T-helper 2 cell treated with Interferon-gamma antibody and Interleukin-4, amounts not matched to agents 5 μg/mL and 100 μg/mL, for 36 hours (primary cell): ENCODE data around the gene RGS8.
"Not testable (repeated sequence)": the region's sequence is repeated elsewhere in the genome, so short reads cannot be mapped to it uniquely, and the experiment has no call there.

ENCODE experiments used
- DNase-seq: peaks from one replicate; pipeline ENCODE4 v3.0.0; 2021; ENCODE audit warnings: low spot score
- H3K27ac Mint-ChIP-seq: one replicate; pipeline ENCODE4 v1.8.0; 2021; ENCODE audit warnings: mild to moderate bottlenecking, mixed read lengths
- H3K27me3 Mint-ChIP-seq: one replicate; pipeline ENCODE4 v1.8.0; 2021; ENCODE audit warnings: low read depth, mixed read lengths
- H3K36me3 Mint-ChIP-seq: one replicate; pipeline ENCODE4 v1.8.0; 2021; ENCODE audit warnings: low read depth, mixed read lengths
- H3K4me1 Mint-ChIP-seq: one replicate; pipeline ENCODE4 v1.8.0; 2021; ENCODE audit warnings: low read depth, mixed read lengths
- H3K4me3 Mint-ChIP-seq: one replicate; pipeline ENCODE4 v1.8.0; 2022; ENCODE audit warnings: mild to moderate bottlenecking, moderate library complexity, mixed read lengths
- H3K9me3 Mint-ChIP-seq: one replicate; pipeline ENCODE4 v1.8.0; 2021; ENCODE audit warnings: mixed read lengths

The RGS8 gene

DNA sequence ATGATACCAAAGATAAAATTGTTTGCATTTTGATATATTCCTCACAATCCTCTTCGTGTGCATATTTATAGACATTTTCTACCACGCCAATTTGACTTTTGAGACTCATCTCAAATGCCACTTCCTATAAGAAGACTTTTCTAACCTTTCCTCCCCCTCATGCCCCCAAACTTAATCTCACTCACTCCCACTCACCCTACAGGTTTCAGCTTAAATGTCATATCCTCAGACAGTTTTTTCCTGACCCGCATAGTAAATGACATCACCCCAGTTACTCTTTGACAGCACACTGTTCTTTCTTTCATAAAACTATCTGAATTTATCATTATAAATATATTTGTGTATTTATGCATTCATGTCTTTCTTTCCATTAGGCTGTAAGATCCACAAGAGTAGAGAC is 29.6 kb upstream of the RGS8 start:
- peak; percentile 57 for DNase-seq
- Mint-ChIP-seq H3K9me3 (no peaks in the 10 kb centered on the region), H3K36me3 (no peaks in the 10 kb centered on the region), H3K27me3 (no peaks in the 10 kb centered on the region), H3K4me3 (no peak overlapping the region), H3K27ac (no peak overlapping the region), H3K4me1 (peaks cover 29% of the 10 kb centered on the region)

DNA sequence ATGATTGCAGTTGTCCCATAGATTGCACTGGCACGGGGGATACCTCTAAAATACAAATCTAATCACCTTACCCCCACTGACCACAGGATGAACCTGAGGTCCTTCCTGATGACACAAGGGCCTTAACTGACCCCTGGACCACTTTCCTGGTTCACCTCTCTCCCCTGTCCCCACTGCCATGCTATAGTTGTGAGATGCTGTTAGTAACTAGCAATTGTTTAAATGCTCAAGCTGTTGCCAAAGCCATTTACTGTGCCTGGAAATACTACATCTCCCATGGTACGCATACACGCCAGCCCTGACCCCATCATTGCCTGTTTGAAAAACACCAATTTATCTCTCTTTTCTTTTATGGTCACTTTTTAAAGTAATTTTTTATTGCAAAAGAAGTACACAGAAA is 29.1 kb upstream of the RGS8 start:
- H3K9me3 Mint-ChIP-seq, result no peaks in the 10 kb centered on the region
- no peaks in the 10 kb centered on the region for H3K36me3 Mint-ChIP-seq
- H3K4me3 Mint-ChIP-seq, result no peak overlapping the region
- DNase-seq, result no peak
- H3K27ac Mint-ChIP-seq, result no peak overlapping the region
- H3K27me3 Mint-ChIP-seq, result no peaks in the 10 kb centered on the region
- H3K4me1 Mint-ChIP-seq, result peaks cover 30% of the 10 kb centered on the region

DNA sequence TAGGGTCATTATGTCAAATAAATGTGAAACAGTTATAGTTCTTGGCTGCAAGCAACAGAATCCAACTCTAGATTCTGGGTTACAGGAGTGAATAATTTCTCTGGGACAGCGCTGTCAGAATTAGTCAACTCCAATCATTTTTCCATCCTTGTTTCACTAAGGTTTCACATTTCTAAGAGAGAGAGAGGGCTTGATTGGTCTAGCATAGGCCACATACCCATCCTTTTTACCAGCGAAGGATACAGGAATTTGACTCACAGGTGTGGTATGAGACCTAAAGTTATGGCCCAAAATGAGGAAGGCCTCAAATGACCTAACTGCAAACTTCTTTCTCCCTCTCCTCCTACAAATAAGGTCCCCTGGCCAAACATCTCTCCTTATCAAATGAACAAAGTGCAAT is 25.5 kb upstream of the RGS8 start:
- H3K9me3 Mint-ChIP-seq, result no peaks in the 10 kb centered on the region
- DNase-seq, result no peak
- H3K27me3 Mint-ChIP-seq, result no peaks in the 10 kb centered on the region
- H3K4me3 Mint-ChIP-seq, result no peak overlapping the region
- H3K27ac Mint-ChIP-seq, result no peak overlapping the region
- peaks cover 16% of the 10 kb centered on the region for H3K4me1 Mint-ChIP-seq
- H3K36me3 Mint-ChIP-seq, result no peaks in the 10 kb centered on the region

DNA sequence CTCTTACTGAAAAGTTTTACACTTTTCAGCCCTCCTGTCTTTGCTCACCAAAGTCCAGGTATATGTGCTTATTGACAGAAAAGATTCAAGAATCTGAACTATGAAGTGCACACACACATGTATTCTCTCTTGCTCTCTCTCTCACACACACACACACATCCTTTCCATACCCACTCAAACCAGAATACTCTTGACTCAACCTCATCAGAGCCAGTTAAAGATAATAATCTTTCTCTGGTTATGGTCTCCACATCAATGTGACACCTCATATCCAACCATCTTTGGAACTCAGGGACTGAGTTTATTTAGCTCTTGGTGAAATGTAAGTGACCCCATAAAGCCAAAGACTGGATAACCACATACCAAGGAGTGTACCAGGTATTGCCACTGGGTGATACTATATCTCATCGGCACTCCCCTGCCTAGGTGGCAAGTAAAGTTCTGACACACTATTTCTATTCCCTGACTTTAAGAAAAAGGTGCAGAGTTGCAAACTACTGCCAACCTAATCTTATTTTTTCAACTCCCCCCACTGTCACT is 24.9 kb upstream of the RGS8 start:
- H3K4me3 Mint-ChIP-seq, result no peak overlapping the region
- peaks cover 16% of the 10 kb centered on the region for H3K4me1 Mint-ChIP-seq
- no peak overlapping the region for H3K27ac Mint-ChIP-seq
- H3K36me3 Mint-ChIP-seq, result no peaks in the 10 kb centered on the region
- peak; percentile 44 for DNase-seq
- H3K27me3 Mint-ChIP-seq, result no peaks in the 10 kb centered on the region
- H3K9me3 Mint-ChIP-seq, result no peaks in the 10 kb centered on the region

DNA sequence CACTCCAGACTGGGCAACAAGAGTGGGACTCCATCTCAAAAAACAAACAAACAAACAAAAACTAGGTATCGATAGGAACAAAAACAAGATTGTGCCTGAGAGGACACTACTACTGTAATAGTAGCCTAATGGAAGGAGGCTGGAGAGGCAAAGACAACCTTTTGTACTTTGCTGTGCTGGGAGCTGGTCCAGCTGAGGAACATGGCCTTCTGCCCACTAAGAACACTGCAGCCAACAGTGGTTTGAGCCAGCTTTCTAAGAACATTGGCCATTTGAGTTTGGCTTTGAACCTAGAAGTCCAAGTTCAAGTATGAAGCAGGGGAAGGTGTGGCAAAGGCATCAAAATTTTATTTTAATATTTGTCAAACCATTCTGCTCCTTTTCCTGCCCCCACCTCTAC is 22.7 kb upstream of the RGS8 start:
- H3K4me1 Mint-ChIP-seq, result peaks cover 9% of the 10 kb centered on the region
- no peak for DNase-seq
- no peak overlapping the region for H3K27ac Mint-ChIP-seq
- H3K27me3 Mint-ChIP-seq, result peaks cover 2% of the 10 kb centered on the region
- no peaks in the 10 kb centered on the region for H3K9me3 Mint-ChIP-seq
- no peak overlapping the region for H3K4me3 Mint-ChIP-seq
- H3K36me3 Mint-ChIP-seq, result no peaks in the 10 kb centered on the region

DNA sequence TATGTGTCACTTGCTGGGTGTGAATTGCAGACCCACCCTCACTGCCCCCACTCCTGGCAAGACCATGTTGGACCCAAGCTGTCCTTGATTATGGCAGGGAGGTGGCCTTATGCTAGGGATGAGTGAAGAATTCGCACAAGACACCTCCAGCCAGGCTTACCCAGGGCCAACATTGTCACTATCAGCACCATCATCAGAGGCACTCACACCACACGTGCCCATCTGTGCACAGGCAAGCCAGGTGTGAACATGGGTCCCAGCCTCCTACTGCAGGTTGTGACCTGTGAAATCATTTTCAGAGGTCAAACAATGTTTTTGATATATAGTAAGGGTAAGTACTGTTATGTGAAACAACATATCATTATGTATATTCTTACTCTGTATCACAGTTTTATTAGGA is 20.3 kb upstream of the RGS8 start:
- Mint-ChIP-seq H3K4me3 (no peak overlapping the region), H3K9me3 (no peaks in the 10 kb centered on the region), H3K27me3 (peaks cover 16% of the 10 kb centered on the region), H3K27ac (no peak overlapping the region), H3K36me3 (no peaks in the 10 kb centered on the region), H3K4me1 (peaks cover 7% of the 10 kb centered on the region)
- DNase-seq, result no peak

DNA sequence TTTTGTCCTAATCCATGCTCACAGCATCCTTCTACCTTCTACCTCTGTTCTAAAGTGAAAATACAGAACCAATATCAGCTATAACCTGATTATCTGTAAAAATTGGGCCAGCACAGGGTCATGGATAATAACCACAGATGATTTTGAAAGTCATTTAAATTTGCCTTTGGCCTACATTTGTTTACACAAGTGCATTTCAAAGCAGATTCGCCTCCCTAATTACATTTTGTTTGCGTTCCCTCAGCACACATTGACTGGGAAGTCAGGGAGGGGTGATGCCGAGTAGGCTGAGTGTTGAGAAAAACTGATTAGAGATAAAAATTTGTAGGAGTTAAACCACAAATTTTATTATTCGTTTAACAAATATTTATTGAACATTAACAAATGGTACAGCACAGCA is 19.2 kb upstream of the RGS8 start:
- peaks cover 21% of the 10 kb centered on the region for H3K27me3 Mint-ChIP-seq
- H3K9me3 Mint-ChIP-seq, result no peaks in the 10 kb centered on the region
- H3K4me3 Mint-ChIP-seq, result no peak overlapping the region
- H3K36me3 Mint-ChIP-seq, result no peaks in the 10 kb centered on the region
- DNase-seq, result no peak
- H3K27ac Mint-ChIP-seq, result no peak overlapping the region
- H3K4me1 Mint-ChIP-seq, result no peaks in the 10 kb centered on the region

DNA sequence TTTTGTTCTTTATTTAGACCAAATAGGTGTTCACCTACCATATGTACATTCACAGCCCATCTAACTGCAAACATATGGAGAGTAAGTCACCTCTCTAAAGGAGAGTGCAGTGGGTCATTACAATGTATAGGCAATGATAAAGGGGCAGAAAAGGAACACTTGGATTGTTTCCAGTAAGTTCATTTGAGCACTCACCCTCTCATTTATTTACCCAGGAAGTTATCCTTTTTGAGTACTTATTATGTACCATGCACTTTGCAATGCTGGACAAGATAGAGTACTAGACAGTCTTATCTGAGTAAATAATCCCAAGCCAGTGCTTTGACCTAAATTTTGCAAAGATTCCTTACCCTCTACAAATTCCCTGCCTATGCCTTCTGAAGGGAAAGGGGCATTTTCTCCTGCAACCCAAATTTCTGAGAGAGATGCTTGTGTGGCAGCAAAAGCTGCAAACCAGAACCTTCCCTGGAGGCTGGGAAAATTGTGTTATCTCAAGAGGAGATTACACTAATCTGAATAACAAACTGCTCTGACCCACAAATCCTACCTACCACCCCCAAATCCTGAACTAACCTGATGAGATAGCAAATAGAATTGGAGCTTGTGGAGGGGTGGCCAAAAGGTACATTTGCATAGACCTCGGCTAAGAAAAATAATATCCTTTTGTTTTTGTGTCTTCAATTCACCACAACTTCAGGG is 18.6 kb upstream of the RGS8 start:
- no peak for DNase-seq
- Mint-ChIP-seq H3K9me3 (no peaks in the 10 kb centered on the region), H3K27ac (no peak overlapping the region), H3K4me3 (no peak overlapping the region), H3K4me1 (no peaks in the 10 kb centered on the region), H3K27me3 (peaks cover 23% of the 10 kb centered on the region), H3K36me3 (no peaks in the 10 kb centered on the region)

DNA sequence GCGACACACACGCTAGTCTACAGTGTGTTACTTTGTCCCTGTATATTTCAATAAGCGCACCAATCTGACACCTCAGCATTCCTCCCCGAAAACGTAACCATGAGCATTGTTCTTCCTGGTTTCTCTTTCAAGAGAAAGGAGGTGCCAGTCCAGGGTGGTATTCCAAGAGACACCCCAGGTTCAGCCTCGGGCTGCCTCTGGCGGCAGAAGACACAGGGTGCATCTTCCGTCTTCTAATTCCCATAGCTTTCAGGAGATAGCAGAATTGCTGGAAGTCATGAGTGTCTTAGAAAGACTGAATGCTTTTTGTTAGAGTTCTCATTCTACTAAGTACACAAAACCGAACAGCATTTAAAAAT is 15.9 kb upstream of the RGS8 start:
- no peak for DNase-seq
- no peaks in the 10 kb centered on the region for H3K9me3 Mint-ChIP-seq
- H3K27ac Mint-ChIP-seq, result no peak overlapping the region
- no peak overlapping the region for H3K4me3 Mint-ChIP-seq
- H3K36me3 Mint-ChIP-seq, result no peaks in the 10 kb centered on the region
- H3K27me3 Mint-ChIP-seq, result peaks cover 23% of the 10 kb centered on the region
- H3K4me1 Mint-ChIP-seq, result no peaks in the 10 kb centered on the region

DNA sequence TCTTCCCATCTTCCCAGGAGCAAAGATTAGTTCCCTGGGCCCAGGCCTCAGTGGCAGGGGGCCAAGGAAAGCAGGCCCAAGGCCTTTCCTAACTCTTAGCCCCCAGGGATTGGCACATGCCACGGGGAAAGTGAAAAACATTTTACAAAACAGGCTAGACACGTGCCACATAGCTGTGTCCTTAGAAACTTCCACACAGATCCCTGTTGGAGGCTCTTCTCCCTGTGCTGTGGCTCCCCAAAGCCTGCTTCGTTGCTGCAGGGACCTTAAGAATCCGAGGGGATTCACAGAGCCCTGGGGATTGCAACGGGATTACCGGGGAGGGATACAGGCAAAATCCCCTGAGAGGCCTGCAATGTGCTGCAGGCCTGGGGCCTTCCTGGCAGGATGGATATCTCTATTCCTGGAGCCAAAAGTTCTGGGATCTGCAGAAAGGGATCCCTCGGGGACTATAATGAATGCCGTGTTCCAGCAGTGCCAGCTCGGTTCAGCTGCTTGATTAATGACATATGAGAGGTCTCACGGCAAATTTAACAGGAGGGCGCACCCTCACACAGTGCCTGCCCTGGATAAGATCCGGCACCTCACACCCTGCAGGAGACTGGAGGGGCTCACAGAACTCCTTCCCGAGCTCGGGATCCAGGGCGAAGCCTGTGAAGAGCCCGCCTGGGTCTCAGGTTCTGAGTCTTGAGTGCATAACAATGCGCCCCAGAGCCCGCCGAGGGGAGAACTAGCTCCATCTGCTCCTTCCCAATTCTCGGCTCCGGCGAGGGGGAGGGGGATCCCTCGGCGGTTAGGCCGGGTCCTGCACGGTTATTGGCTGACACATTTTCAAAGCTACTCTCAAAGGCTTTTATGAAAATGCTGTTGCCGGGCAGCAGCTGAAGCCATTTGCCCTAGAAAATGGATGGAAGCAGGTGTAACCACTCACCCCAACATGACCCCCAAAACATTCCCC is 15.3 kb upstream of the RGS8 start:
- DNase-seq, result no peak
- Mint-ChIP-seq H3K9me3 (no peaks in the 10 kb centered on the region), H3K27me3 (peaks cover 23% of the 10 kb centered on the region), H3K36me3 (no peaks in the 10 kb centered on the region), H3K4me3 (no peak overlapping the region), H3K27ac (no peak overlapping the region), H3K4me1 (no peaks in the 10 kb centered on the region)

DNA sequence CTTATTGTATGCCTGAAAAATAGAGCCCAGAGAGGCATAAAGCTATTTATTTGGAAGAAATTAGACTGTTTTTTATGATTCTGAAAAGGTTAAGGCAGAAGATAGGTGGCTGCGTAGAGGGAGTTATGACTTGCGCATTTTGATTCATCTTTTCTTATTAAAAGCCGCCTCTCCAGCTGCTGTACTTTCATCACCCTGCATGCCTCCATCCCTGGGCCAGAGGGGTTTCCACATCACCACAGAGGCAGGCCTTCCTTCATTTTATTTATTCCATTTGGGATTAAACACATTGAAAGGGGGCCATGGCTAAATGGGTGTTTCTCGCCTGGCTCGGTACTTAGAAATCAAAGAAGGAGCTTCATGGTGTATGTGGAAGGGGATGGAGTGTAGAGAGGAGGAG is 14.6 kb upstream of the RGS8 start:
- Mint-ChIP-seq H3K4me1 (no peaks in the 10 kb centered on the region), H3K36me3 (no peaks in the 10 kb centered on the region), H3K27ac (no peak overlapping the region), H3K9me3 (peaks cover 3% of the 10 kb centered on the region), H3K27me3 (peaks cover 23% of the 10 kb centered on the region), H3K4me3 (no peak overlapping the region)
- no peak for DNase-seq

DNA sequence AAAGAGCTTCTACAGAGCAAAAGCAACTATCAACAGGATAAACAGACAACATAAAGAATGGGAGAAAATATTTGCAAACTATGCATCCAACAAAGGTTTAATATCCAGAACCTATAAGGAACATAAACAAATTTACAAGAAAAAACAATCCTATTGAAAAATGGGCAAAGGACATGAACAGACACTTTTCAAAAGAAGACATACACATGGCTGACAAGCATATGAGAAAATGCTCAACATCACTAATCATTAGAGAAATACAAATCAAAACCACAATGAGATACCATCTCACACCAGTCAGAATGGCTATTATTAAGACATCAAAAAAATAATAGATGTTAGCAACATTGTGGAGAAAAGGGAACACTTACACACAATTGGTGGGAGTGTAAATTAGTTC is 8.8 kb upstream of the RGS8 start:
- H3K4me1 Mint-ChIP-seq, H3K4me3 Mint-ChIP-seq, DNase-seq, H3K27ac Mint-ChIP-seq, H3K36me3 Mint-ChIP-seq, H3K27me3 Mint-ChIP-seq: not testable (repeated sequence)
- peaks cover 22% of the 10 kb centered on the region for H3K9me3 Mint-ChIP-seq

DNA sequence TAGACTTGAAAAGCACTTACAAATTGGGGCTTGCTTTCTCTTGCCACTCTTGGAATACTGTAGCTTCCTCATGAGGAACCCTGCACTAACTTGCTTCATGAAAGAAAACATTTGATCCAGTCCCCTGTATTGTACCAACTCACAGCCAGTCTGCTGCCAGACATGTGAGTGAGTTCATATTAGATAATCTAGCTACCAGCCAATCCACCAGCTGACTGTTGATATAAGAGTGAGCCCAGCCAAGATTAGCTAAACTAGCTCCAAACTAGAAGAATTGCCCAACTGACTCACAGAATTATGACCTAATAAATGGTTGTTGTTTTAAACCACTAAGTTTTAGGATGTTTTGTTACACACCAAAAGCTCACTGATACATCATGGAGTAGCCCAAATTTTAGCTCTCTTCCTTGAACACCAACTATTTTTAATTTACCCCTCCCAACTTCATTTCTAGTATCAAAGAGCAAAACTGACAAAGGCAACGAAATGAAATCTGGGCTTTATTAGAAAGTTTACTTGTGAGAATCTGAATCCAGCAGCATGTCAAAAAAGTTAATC is 6.6 kb upstream of the RGS8 start:
- peaks cover 7% of the 10 kb centered on the region for H3K27me3 Mint-ChIP-seq
- H3K4me3 Mint-ChIP-seq, result no peak overlapping the region
- no peak for DNase-seq
- peaks cover 22% of the 10 kb centered on the region for H3K9me3 Mint-ChIP-seq
- peaks cover 3% of the 10 kb centered on the region for H3K4me1 Mint-ChIP-seq
- peaks cover 2% of the 10 kb centered on the region for H3K36me3 Mint-ChIP-seq
- no peak overlapping the region for H3K27ac Mint-ChIP-seq
